H1 (cell line): ENCODE measurements around the gene RFX6. TPM values are rescaled to one million over a fixed set of nuclear protein-coding genes. Genes with fewer than 3 reads are reported as not detected.
A peak's percentile ranks its signal among the peaks of the same experiment; 100 is the strongest.

Experiments
- CTCF ChIA-PET: fragments of 300-600 bp; sonication (Branson Sonifier 250); formaldehyde crosslinking; loops from one replicate; lab custom pipeline; 2021; ENCODE audit not compliant: partially characterized antibody; lab: Charles Lee
- POLR2A ChIA-PET: fragments of 300-600 bp; sonication (Branson Sonifier 250); formaldehyde crosslinking; loops from one replicate; lab custom pipeline; 2021; ENCODE audit warnings: inconsistent platforms; ENCODE audit not compliant: partially characterized antibody; lab: Charles Lee
- DNase-seq, 2 experiments: peaks; one replicate each; pipeline versions ENCODE4 v3.0.0 to v3.0.0-alpha.2; 2010 to 2022; ENCODE audit warnings: low spot score in 2 of 2, low read depth in 1 of 2, mixed read lengths in 1 of 2
- FAIRE-seq: peaks from 2 replicates; lab custom pipeline; 2011; peaks lifted over from hg19 to GRCh38; lab: Jason Lieb, UNC
- H2AFZ ChIP-seq: 2 replicates; pipeline ENCODE4 v1.8.1; 2012; ENCODE audit warnings: low read length, inconsistent platforms
- H2AK5ac ChIP-seq: 2 replicates; pipeline ENCODE4 v1.6.1; 2013; ENCODE audit warnings: low read depth, low read length
- H2BK120ac ChIP-seq: replicated peaks from 2 replicates; pipeline ENCODE3; 2013; ENCODE audit warnings: low read depth, low read length, inconsistent platforms
- H2BK12ac ChIP-seq: 2 replicates; pipeline ENCODE4 v1.6.1; 2013; ENCODE audit warnings: low read depth, low read length
- H2BK15ac ChIP-seq: 2 replicates; pipeline ENCODE4 v1.6.1; 2013; ENCODE audit warnings: low read length
- H2BK20ac ChIP-seq: 2 replicates; pipeline ENCODE4 v1.6.1; 2013; ENCODE audit warnings: low read length
- H2BK5ac ChIP-seq: 2 replicates; pipeline ENCODE4 v1.6.1; 2013; ENCODE audit warnings: low read depth, low read length
- H3K14ac ChIP-seq: 2 replicates; pipeline ENCODE4 v1.6.1; 2013; ENCODE audit warnings: inconsistent platforms; ENCODE audit not compliant: insufficient read length
- H3K18ac ChIP-seq: 2 replicates; pipeline ENCODE4 v1.6.1; 2013; ENCODE audit warnings: low read length; ENCODE audit errors: extremely low read depth
- H3K23ac ChIP-seq: 2 replicates; pipeline ENCODE4 v1.6.1; 2013; ENCODE audit warnings: inconsistent platforms; ENCODE audit not compliant: insufficient read length
- H3K23me2 ChIP-seq: 2 replicates; pipeline ENCODE4 v1.6.1; 2013; ENCODE audit warnings: low read depth, low read length
- H3K27ac ChIP-seq: 2 replicates; pipeline ENCODE4 v1.6.1; 2011; ENCODE audit warnings: low read depth, low read length, inconsistent platforms
- H3K27me3 ChIP-seq, 4 experiments: replicated peaks in 1 of 4; 1 replicate in 1 of 4; 2 replicates in 3 of 4; pipeline versions ENCODE4 v1.6.1 to v1.8.1; 2011 to 2013; ENCODE audit warnings: low read length in 3 of 4, mild to moderate bottlenecking in 3 of 4, inconsistent platforms in 2 of 4, mixed read lengths in 2 of 4, moderate library complexity in 1 of 4; ENCODE audit not compliant: control insufficient read depth in 3 of 4, insufficient read depth in 3 of 4; ENCODE audit errors: extremely low read depth in 1 of 4
- H3K36me3 ChIP-seq, 4 experiments: 2 replicates each; pipeline versions ENCODE4 v1.6.1 to v1.8.1; 2011 to 2013; ENCODE audit warnings: mild to moderate bottlenecking in 4 of 4, low read length in 3 of 4, moderate library complexity in 2 of 4, control low read depth in 1 of 4, inconsistent platforms in 1 of 4; ENCODE audit not compliant: insufficient read depth in 4 of 4, control insufficient read depth in 2 of 4
- H3K4ac ChIP-seq: replicated peaks from 2 replicates; pipeline ENCODE3; 2013; ENCODE audit warnings: low read length, low read depth, mixed read lengths, inconsistent platforms; ENCODE audit not compliant: insufficient read length
- H3K4me1 ChIP-seq, 4 experiments: replicated peaks in 1 of 4; 1 replicate in 1 of 4; 2 replicates in 3 of 4; pipeline versions ENCODE4 v1.6.1 to v1.8.1; 2011 to 2013; ENCODE audit warnings: low read length in 3 of 4, inconsistent platforms in 2 of 4, mixed read lengths in 1 of 4; ENCODE audit not compliant: insufficient read depth in 4 of 4, control insufficient read depth in 3 of 4
- H3K4me2 ChIP-seq, 2 experiments: 2 replicates each; pipeline versions ENCODE4 v1.6.1 to v1.8.1; 2011 to 2013; ENCODE audit warnings: low read depth in 2 of 2, low read length in 2 of 2, control low read depth in 1 of 2, inconsistent platforms in 1 of 2, mild to moderate bottlenecking in 1 of 2; ENCODE audit not compliant: insufficient read depth in 1 of 2
- H3K4me3 ChIP-seq, 4 experiments: fragments of 200-600, 300-600 bp in 1 of 4; sonication (generic), shearing (Covaris generic), sonication (Bioruptor Twin) in 1 of 4; 2 replicates each; pipeline versions ENCODE4 v1.5.1 to v1.8.1; 2011 to 2016; ENCODE audit warnings: low read length in 4 of 4, low read depth in 3 of 4, control low read depth in 2 of 4, inconsistent platforms in 2 of 4, mild to moderate bottlenecking in 2 of 4, mixed read lengths in 1 of 4, moderate library complexity in 1 of 4; ENCODE audit not compliant: insufficient read depth in 2 of 4; ENCODE audit errors: extremely low read depth in 1 of 4
- H3K56ac ChIP-seq: replicated peaks from 2 replicates; pipeline ENCODE3; 2013; ENCODE audit warnings: low read depth, mild to moderate bottlenecking, mixed read lengths, low read length, inconsistent platforms; ENCODE audit not compliant: insufficient read length
- H3K79me1 ChIP-seq: 2 replicates; pipeline ENCODE4 v1.6.1; 2013; ENCODE audit warnings: low read depth, low read length, control low read depth
- H3K79me2 ChIP-seq, 2 experiments: 2 replicates each; pipeline versions ENCODE4 v1.6.1 to v1.8.1; 2012 to 2013; ENCODE audit warnings: low read length in 2 of 2, mild to moderate bottlenecking in 2 of 2, inconsistent platforms in 1 of 2; ENCODE audit not compliant: insufficient read depth in 2 of 2, control insufficient read depth in 1 of 2
- H3K9ac ChIP-seq, 4 experiments: replicated peaks in 1 of 4; 1 replicate in 1 of 4; 2 replicates in 3 of 4; pipeline versions ENCODE4 v1.6.1 to v1.8.1; 2011 to 2013; ENCODE audit warnings: low read depth in 3 of 4, low read length in 3 of 4, control low read depth in 2 of 4, mild to moderate bottlenecking in 2 of 4, moderate library complexity in 2 of 4, inconsistent platforms in 1 of 4; ENCODE audit errors: extremely low read depth in 1 of 4
- H3K9me3 ChIP-seq, 2 experiments: 2 replicates each; pipeline versions ENCODE4 v1.6.1 to v1.8.1; 2012 to 2013; ENCODE audit warnings: mild to moderate bottlenecking in 2 of 2, moderate library complexity in 2 of 2, control low read depth in 1 of 2, inconsistent platforms in 1 of 2, low read depth in 1 of 2, low read length in 1 of 2, mixed read lengths in 1 of 2; ENCODE audit not compliant: insufficient read depth in 2 of 2
- H4K20me1 ChIP-seq, 2 experiments: replicated peaks in 1 of 2; 2 replicates each; pipeline versions ENCODE3 to v1.8.1; 2011 to 2013; ENCODE audit warnings: inconsistent platforms in 2 of 2, low read length in 2 of 2, mild to moderate bottlenecking in 1 of 2; ENCODE audit not compliant: insufficient read depth in 2 of 2, control insufficient read depth in 1 of 2
- H4K5ac ChIP-seq: 2 replicates; pipeline ENCODE4 v1.6.1; 2013; ENCODE audit warnings: low read length, low read depth, mixed read lengths, inconsistent platforms; ENCODE audit not compliant: insufficient read length
- H4K8ac ChIP-seq: 2 replicates; pipeline ENCODE4 v1.8.0; 2013; ENCODE audit warnings: mild to moderate bottlenecking, moderate library complexity, low read length, inconsistent platforms; ENCODE audit not compliant: insufficient read depth; ENCODE audit errors: extremely low read depth
- H4K91ac ChIP-seq: replicated peaks from 2 replicates; pipeline ENCODE3; 2013; ENCODE audit warnings: low read length, mixed read lengths, inconsistent platforms; ENCODE audit not compliant: insufficient read length
- CBX8 ChIP-seq: fragments of 300-800, 300-1000 bp; sonication (generic); IDR thresholded peaks from 2 replicates; pipeline ENCODE4 v1.7.1; 2016; ENCODE audit warnings: low read depth, low read length, borderline replicate concordance
- CREB1 ChIP-seq: IDR thresholded peaks from 2 replicates; pipeline ENCODE4 v1.6.1; 2012; ENCODE audit warnings: inconsistent platforms
- EZH2 ChIP-seq: fragments of 200-600 bp; sonication (generic); IDR thresholded peaks from 2 replicates; pipeline ENCODE4 v1.7.1; 2012; ENCODE audit warnings: low read depth, mild to moderate bottlenecking, moderate library complexity, low read length, inconsistent platforms; ENCODE audit not compliant: severe bottlenecking
- GTF2F1 ChIP-seq: IDR thresholded peaks from 2 replicates; pipeline ENCODE4 v1.6.1; 2012; ENCODE audit warnings: low read depth, low read length, improper control_type of control experiment, borderline replicate concordance
- HDAC2 ChIP-seq, 2 experiments: fragments of 300-600 bp in 1 of 2; sonication (generic) in 1 of 2; IDR thresholded peaks; 2 replicates each; pipeline ENCODE4 v1.6.1; 2011 to 2012; ENCODE audit warnings: low read depth in 2 of 2, low read length in 2 of 2, mild to moderate bottlenecking in 2 of 2, moderate library complexity in 2 of 2, borderline replicate concordance in 1 of 2, inconsistent platforms in 1 of 2
- HDAC6 ChIP-seq: IDR thresholded peaks from one replicate; pipeline ENCODE4 v1.7.1; 2012; ENCODE audit warnings: low read depth, mild to moderate bottlenecking, inconsistent platforms, low read length, moderate library complexity
- JUND ChIP-seq: IDR thresholded peaks from 2 replicates; pipeline ENCODE4 v1.6.1; 2011; ENCODE audit warnings: mild to moderate bottlenecking, improper control_type of control experiment, low read length
- POU5F1 ChIP-seq: IDR thresholded peaks from 2 replicates; pipeline ENCODE4 v1.6.1; 2011; ENCODE audit warnings: low read depth, mild to moderate bottlenecking, low read length, moderate library complexity
- RBBP5 ChIP-seq: IDR thresholded peaks from 2 replicates; pipeline ENCODE4 v1.7.1; 2012; ENCODE audit warnings: low read depth, mild to moderate bottlenecking, inconsistent platforms, low read length, moderate library complexity, borderline replicate concordance
- SIRT6 ChIP-seq: IDR thresholded peaks from one replicate; pipeline ENCODE4 v1.7.1; 2012; ENCODE audit warnings: low read length, inconsistent platforms
- SIX5 ChIP-seq: IDR thresholded peaks from 2 replicates; pipeline ENCODE4 v1.6.1; 2011; ENCODE audit warnings: mild to moderate bottlenecking, low read depth, low read length
- SP2 ChIP-seq: IDR thresholded peaks from 2 replicates; pipeline ENCODE4 v1.6.1; 2012; ENCODE audit warnings: mild to moderate bottlenecking, low read length, inconsistent platforms
- SP4 ChIP-seq: IDR thresholded peaks from 2 replicates; pipeline ENCODE4 v1.6.1; 2012; ENCODE audit warnings: low read length, inconsistent platforms
- TCF12 ChIP-seq: IDR thresholded peaks from 2 replicates; pipeline ENCODE4 v1.6.1; 2011; ENCODE audit warnings: low read depth, mild to moderate bottlenecking, low read length
- WGBS, 2 experiments: shearing (Covaris generic) in 1 of 2; methylation state at CpG; one replicate each; pipeline versions ENCODE4 v1.1.6 to v1.1.7; 2013 to 2015; ENCODE audit warnings: low lambda C conversion rate in 2 of 2, mixed read lengths in 2 of 2, inconsistent platforms in 1 of 2, low coverage in 1 of 2, missing lambda C conversion rate in 1 of 2; ENCODE audit not compliant: insufficient replicate concordance in 2 of 2, insufficient coverage in 1 of 2, insufficient read length in 1 of 2; ENCODE audit errors: extremely low coverage in 1 of 2, missing lambda C conversion rate in 1 of 2; 5-methylcytosine and 5-hydroxymethylcytosine counted together
- polyA plus RNA-seq, 7 experiments: library from polyadenylated mRNA; depleted of rRNA in 3 of 7; stranded (reverse) in 5 of 7; unstranded in 2 of 7; fragments of >200 nt in 5 of 7; fragments of 200-250 nt in 2 of 7; gene quantifications; 1 replicate in 5 of 7; 2 replicates in 1 of 7; 4 replicates in 1 of 7; pipeline versions ENCODE4 v1.2.1 to v1.2.3, GENCODE V29; 2011 to 2013; ENCODE audit warnings: missing spikeins in 2 of 7, mixed read lengths in 2 of 7
- total RNA-seq: library from RNA; stranded (reverse); fragmentation: NEBNext Ultra II Directional; extraction: Animal tissue kit (Norgen Biotek cat#: 25700); gene quantifications from 2 replicates; pipeline ENCODE4 v1.2.1, GENCODE V29; 2021

Gene RFX6
- total and polyA plus RNA-seq, 2 of the 8 experiments (the other 6 are each of a cell fraction or from before 2014, with no cell fraction given) = not detected

GRCh38 chr6:116827561-116828240 is 49.3 kb upstream of the RFX6 start:
- H2BK12ac ChIP-seq = no peak overlapping the region
- FAIRE-seq = no peak
- H3K9ac ChIP-seq = no peak overlapping the region
- ChIA-PET POLR2A (no interaction called here), CTCF (interaction anchor here (0.6 kb wide), 1 partner anchor 20 kb away, joined by 4 read pairs; no protein-coding TSS in a partner anchor)
- no peaks in the 10 kb centered on the region; the same call in 1 of the 2 replicates for H3K23me2 ChIP-seq
- DNase-seq = no peak
- no peak overlapping the region for H3K56ac ChIP-seq
- H4K20me1 ChIP-seq = no peaks in the 10 kb centered on the region
- no peaks in the 10 kb centered on the region for H3K27me3 ChIP-seq
- no peak overlapping the region for H2BK15ac ChIP-seq
- WGBS, 2 experiments = 57% methylated on average over 2 of the region's 2 CpGs; no CpG with 5 or more reads in 1 of the 2 experiments
- H2BK5ac ChIP-seq = no peak overlapping the region
- H3K23ac ChIP-seq = no peak overlapping the region
- H3K4me1 ChIP-seq = peaks cover 0 to 4% (median 1%) of the 10 kb centered on the region in 4 experiments; a peak in 1 of 7 replicates
- H4K5ac ChIP-seq = no peak overlapping the region
- no peaks in the 10 kb centered on the region for H3K36me3 ChIP-seq
- no peak overlapping the region for H4K91ac ChIP-seq
- no peak overlapping the region for H2AFZ ChIP-seq
- H3K79me2 ChIP-seq = no peaks in the 10 kb centered on the region
- no peak overlapping the region for H2AK5ac ChIP-seq
- peak overlapping the region in 1 of 4 experiments; percentile 17; a peak in 1 of 8 replicates for H3K4me3 ChIP-seq
- no peak overlapping the region for H3K14ac ChIP-seq
- H3K27ac ChIP-seq = no peak overlapping the region
- no peak overlapping the region for H4K8ac ChIP-seq
- H2BK20ac ChIP-seq = 0 out of 2 replicates have a peak overlapping the region, but pooled peaks have one; percentile 9
- peak overlapping the region; percentile 40 to 46; a peak in 3 of 4 replicates for H3K4me2 ChIP-seq
- H3K9me3 ChIP-seq = peaks cover 0 to 3% of the 10 kb centered on the region in 2 experiments; a peak in 1 of 4 replicates
- H3K4ac ChIP-seq = no peak overlapping the region
- H3K79me1 ChIP-seq = no peaks in the 10 kb centered on the region
- H3K18ac ChIP-seq = no peak overlapping the region
- H2BK120ac ChIP-seq = no peak overlapping the region
- TF ChIP-seq CREB1 (no peak), SIX5 (no peak), SIRT6 (no peak), RBBP5 (no peak), EZH2 (no peak), SP2 (no peak), HDAC2 (IDR thresholded peaks at IDR 0.05; ENCODE audit: borderline replicate concordance in 1 of 2, low read depth in 2 of 2, low read length in 2 of 2) (no peak), POU5F1 (no peak), SP4 (no peak), JUND (no peak), TCF12 (no peak), GTF2F1 (no peak), CBX8 (no peak), HDAC6 (no peak)
